ENCODE measurements around the gene VAV1.

- TF ChIP-seq, protein P1, sequence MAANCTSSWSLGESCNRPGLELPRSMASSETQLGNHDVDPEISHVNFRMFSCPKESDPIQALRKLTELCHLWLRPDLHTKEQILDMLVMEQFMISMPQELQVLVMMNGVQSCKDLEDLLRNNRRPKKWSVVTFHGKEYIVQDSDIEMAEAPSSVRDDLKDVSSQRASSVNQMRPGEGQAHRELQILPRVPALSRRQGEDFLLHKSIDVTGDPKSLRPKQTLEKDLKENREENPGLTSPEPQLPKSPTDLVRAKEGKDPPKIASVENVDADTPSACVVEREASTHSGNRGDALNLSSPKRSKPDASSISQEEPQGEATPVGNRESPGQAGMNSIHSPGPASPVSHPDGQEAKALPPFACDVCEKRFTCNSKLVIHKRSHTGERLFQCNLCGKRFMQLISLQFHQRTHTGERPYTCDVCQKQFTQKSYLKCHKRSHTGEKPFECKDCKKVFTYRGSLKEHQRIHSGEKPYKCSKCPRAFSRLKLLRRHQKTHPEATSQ (tag by site-specific recombination; IDR thresholded peaks at IDR 0.05) = no peak
- TF ChIP-seq TCF7L2 (IDR thresholded peaks at IDR 0.05; ENCODE audit: borderline replicate concordance, low read depth, low read length) (no peak), ZNF629 (tag by site-specific recombination; IDR thresholded peaks at IDR 0.05) (no peak), ZIC2 (tag by site-specific recombination; IDR thresholded peaks at IDR 0.05) (no peak), ZFP3 (tag by site-specific recombination; IDR thresholded peaks at IDR 0.05; ENCODE audit: low read depth) (no peak), ZNF184 (tag by site-specific recombination; IDR thresholded peaks at IDR 0.05) (no peak), ZNF26 (tag by site-specific recombination; IDR thresholded peaks at IDR 0.05) (no peak), TRIM28 (IDR thresholded peaks at IDR 0.05; ENCODE audit: borderline replicate concordance, low read length) (no peak), YY1 (tag by site-specific recombination; IDR thresholded peaks at IDR 0.05) (no peak)
- TF ChIP-seq, protein P2, sequence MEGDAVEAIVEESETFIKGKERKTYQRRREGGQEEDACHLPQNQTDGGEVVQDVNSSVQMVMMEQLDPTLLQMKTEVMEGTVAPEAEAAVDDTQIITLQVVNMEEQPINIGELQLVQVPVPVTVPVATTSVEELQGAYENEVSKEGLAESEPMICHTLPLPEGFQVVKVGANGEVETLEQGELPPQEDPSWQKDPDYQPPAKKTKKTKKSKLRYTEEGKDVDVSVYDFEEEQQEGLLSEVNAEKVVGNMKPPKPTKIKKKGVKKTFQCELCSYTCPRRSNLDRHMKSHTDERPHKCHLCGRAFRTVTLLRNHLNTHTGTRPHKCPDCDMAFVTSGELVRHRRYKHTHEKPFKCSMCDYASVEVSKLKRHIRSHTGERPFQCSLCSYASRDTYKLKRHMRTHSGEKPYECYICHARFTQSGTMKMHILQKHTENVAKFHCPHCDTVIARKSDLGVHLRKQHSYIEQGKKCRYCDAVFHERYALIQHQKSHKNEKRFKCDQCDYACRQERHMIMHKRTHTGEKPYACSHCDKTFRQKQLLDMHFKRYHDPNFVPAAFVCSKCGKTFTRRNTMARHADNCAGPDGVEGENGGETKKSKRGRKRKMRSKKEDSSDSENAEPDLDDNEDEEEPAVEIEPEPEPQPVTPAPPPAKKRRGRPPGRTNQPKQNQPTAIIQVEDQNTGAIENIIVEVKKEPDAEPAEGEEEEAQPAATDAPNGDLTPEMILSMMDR (tag by site-specific recombination; IDR thresholded peaks at IDR 0.05) = no peak
Measured at GRCh38 chr19:6886277-6886897, 113.9 kb downstream of the VAV1 start.

Measured in HEK293 (cell line).